H1 (cell line): ENCODE results near the gene TLR1. TPM values are rescaled to one million over a fixed set of nuclear protein-coding genes. Genes with fewer than 3 reads are reported as not detected.

ENCODE experiments used
- CTCF ChIA-PET: fragments of 300-600 bp; sonication (Branson Sonifier 250); formaldehyde crosslinking; loops from one replicate; lab custom pipeline; 2021; ENCODE audit not compliant: partially characterized antibody; lab: Charles Lee
- POLR2A ChIA-PET: fragments of 300-600 bp; sonication (Branson Sonifier 250); formaldehyde crosslinking; loops from one replicate; lab custom pipeline; 2021; ENCODE audit warnings: inconsistent platforms; ENCODE audit not compliant: partially characterized antibody; lab: Charles Lee
- DNase-seq, 2 experiments: peaks; one replicate each; pipeline versions ENCODE4 v3.0.0 to v3.0.0-alpha.2; 2010 to 2022; ENCODE audit warnings: low spot score in 2 of 2, low read depth in 1 of 2, mixed read lengths in 1 of 2
- FAIRE-seq: peaks from 2 replicates; lab custom pipeline; 2011; peaks lifted over from hg19 to GRCh38; lab: Jason Lieb, UNC
- H2AFZ ChIP-seq: 2 replicates; pipeline ENCODE4 v1.8.1; 2012; ENCODE audit warnings: low read length, inconsistent platforms
- H2AK5ac ChIP-seq: 2 replicates; pipeline ENCODE4 v1.6.1; 2013; ENCODE audit warnings: low read depth, low read length
- H2BK120ac ChIP-seq: replicated peaks from 2 replicates; pipeline ENCODE3; 2013; ENCODE audit warnings: low read depth, low read length, inconsistent platforms
- H2BK12ac ChIP-seq: 2 replicates; pipeline ENCODE4 v1.6.1; 2013; ENCODE audit warnings: low read depth, low read length
- H2BK15ac ChIP-seq: 2 replicates; pipeline ENCODE4 v1.6.1; 2013; ENCODE audit warnings: low read length
- H2BK20ac ChIP-seq: 2 replicates; pipeline ENCODE4 v1.6.1; 2013; ENCODE audit warnings: low read length
- H2BK5ac ChIP-seq: 2 replicates; pipeline ENCODE4 v1.6.1; 2013; ENCODE audit warnings: low read depth, low read length
- H3K14ac ChIP-seq: 2 replicates; pipeline ENCODE4 v1.6.1; 2013; ENCODE audit warnings: inconsistent platforms; ENCODE audit not compliant: insufficient read length
- H3K18ac ChIP-seq: 2 replicates; pipeline ENCODE4 v1.6.1; 2013; ENCODE audit warnings: low read length; ENCODE audit errors: extremely low read depth
- H3K23ac ChIP-seq: 2 replicates; pipeline ENCODE4 v1.6.1; 2013; ENCODE audit warnings: inconsistent platforms; ENCODE audit not compliant: insufficient read length
- H3K23me2 ChIP-seq: 2 replicates; pipeline ENCODE4 v1.6.1; 2013; ENCODE audit warnings: low read depth, low read length
- H3K27ac ChIP-seq: 2 replicates; pipeline ENCODE4 v1.6.1; 2011; ENCODE audit warnings: low read depth, low read length, inconsistent platforms
- H3K27me3 ChIP-seq, 4 experiments: replicated peaks in 1 of 4; 1 replicate in 1 of 4; 2 replicates in 3 of 4; pipeline versions ENCODE4 v1.6.1 to v1.8.1; 2011 to 2013; ENCODE audit warnings: low read length in 3 of 4, mild to moderate bottlenecking in 3 of 4, inconsistent platforms in 2 of 4, mixed read lengths in 2 of 4, moderate library complexity in 1 of 4; ENCODE audit not compliant: control insufficient read depth in 3 of 4, insufficient read depth in 3 of 4; ENCODE audit errors: extremely low read depth in 1 of 4
- H3K36me3 ChIP-seq, 4 experiments: 2 replicates each; pipeline versions ENCODE4 v1.6.1 to v1.8.1; 2011 to 2013; ENCODE audit warnings: mild to moderate bottlenecking in 4 of 4, low read length in 3 of 4, moderate library complexity in 2 of 4, control low read depth in 1 of 4, inconsistent platforms in 1 of 4; ENCODE audit not compliant: insufficient read depth in 4 of 4, control insufficient read depth in 2 of 4
- H3K4ac ChIP-seq: replicated peaks from 2 replicates; pipeline ENCODE3; 2013; ENCODE audit warnings: low read length, low read depth, mixed read lengths, inconsistent platforms; ENCODE audit not compliant: insufficient read length
- H3K4me1 ChIP-seq, 4 experiments: replicated peaks in 1 of 4; 1 replicate in 1 of 4; 2 replicates in 3 of 4; pipeline versions ENCODE4 v1.6.1 to v1.8.1; 2011 to 2013; ENCODE audit warnings: low read length in 3 of 4, inconsistent platforms in 2 of 4, mixed read lengths in 1 of 4; ENCODE audit not compliant: insufficient read depth in 4 of 4, control insufficient read depth in 3 of 4
- H3K4me2 ChIP-seq, 2 experiments: 2 replicates each; pipeline versions ENCODE4 v1.6.1 to v1.8.1; 2011 to 2013; ENCODE audit warnings: low read depth in 2 of 2, low read length in 2 of 2, control low read depth in 1 of 2, inconsistent platforms in 1 of 2, mild to moderate bottlenecking in 1 of 2; ENCODE audit not compliant: insufficient read depth in 1 of 2
- H3K4me3 ChIP-seq, 4 experiments: fragments of 200-600, 300-600 bp in 1 of 4; sonication (generic), shearing (Covaris generic), sonication (Bioruptor Twin) in 1 of 4; 2 replicates each; pipeline versions ENCODE4 v1.5.1 to v1.8.1; 2011 to 2016; ENCODE audit warnings: low read length in 4 of 4, low read depth in 3 of 4, control low read depth in 2 of 4, inconsistent platforms in 2 of 4, mild to moderate bottlenecking in 2 of 4, mixed read lengths in 1 of 4, moderate library complexity in 1 of 4; ENCODE audit not compliant: insufficient read depth in 2 of 4; ENCODE audit errors: extremely low read depth in 1 of 4
- H3K56ac ChIP-seq: replicated peaks from 2 replicates; pipeline ENCODE3; 2013; ENCODE audit warnings: low read depth, mild to moderate bottlenecking, mixed read lengths, low read length, inconsistent platforms; ENCODE audit not compliant: insufficient read length
- H3K79me1 ChIP-seq: 2 replicates; pipeline ENCODE4 v1.6.1; 2013; ENCODE audit warnings: low read depth, low read length, control low read depth
- H3K79me2 ChIP-seq, 2 experiments: 2 replicates each; pipeline versions ENCODE4 v1.6.1 to v1.8.1; 2012 to 2013; ENCODE audit warnings: low read length in 2 of 2, mild to moderate bottlenecking in 2 of 2, inconsistent platforms in 1 of 2; ENCODE audit not compliant: insufficient read depth in 2 of 2, control insufficient read depth in 1 of 2
- H3K9ac ChIP-seq, 4 experiments: replicated peaks in 1 of 4; 1 replicate in 1 of 4; 2 replicates in 3 of 4; pipeline versions ENCODE4 v1.6.1 to v1.8.1; 2011 to 2013; ENCODE audit warnings: low read depth in 3 of 4, low read length in 3 of 4, control low read depth in 2 of 4, mild to moderate bottlenecking in 2 of 4, moderate library complexity in 2 of 4, inconsistent platforms in 1 of 4; ENCODE audit errors: extremely low read depth in 1 of 4
- H3K9me3 ChIP-seq, 2 experiments: 2 replicates each; pipeline versions ENCODE4 v1.6.1 to v1.8.1; 2012 to 2013; ENCODE audit warnings: mild to moderate bottlenecking in 2 of 2, moderate library complexity in 2 of 2, control low read depth in 1 of 2, inconsistent platforms in 1 of 2, low read depth in 1 of 2, low read length in 1 of 2, mixed read lengths in 1 of 2; ENCODE audit not compliant: insufficient read depth in 2 of 2
- H4K20me1 ChIP-seq, 2 experiments: replicated peaks in 1 of 2; 2 replicates each; pipeline versions ENCODE3 to v1.8.1; 2011 to 2013; ENCODE audit warnings: inconsistent platforms in 2 of 2, low read length in 2 of 2, mild to moderate bottlenecking in 1 of 2; ENCODE audit not compliant: insufficient read depth in 2 of 2, control insufficient read depth in 1 of 2
- H4K5ac ChIP-seq: 2 replicates; pipeline ENCODE4 v1.6.1; 2013; ENCODE audit warnings: low read length, low read depth, mixed read lengths, inconsistent platforms; ENCODE audit not compliant: insufficient read length
- H4K8ac ChIP-seq: 2 replicates; pipeline ENCODE4 v1.8.0; 2013; ENCODE audit warnings: mild to moderate bottlenecking, moderate library complexity, low read length, inconsistent platforms; ENCODE audit not compliant: insufficient read depth; ENCODE audit errors: extremely low read depth
- H4K91ac ChIP-seq: replicated peaks from 2 replicates; pipeline ENCODE3; 2013; ENCODE audit warnings: low read length, mixed read lengths, inconsistent platforms; ENCODE audit not compliant: insufficient read length
- ASH2L ChIP-seq: fragments of 200-600, 300-600 bp; sonication (generic); IDR thresholded peaks from one replicate; pipeline ENCODE4 v1.7.1; 2017; ENCODE audit warnings: low read length
- BRCA1 ChIP-seq: IDR thresholded peaks from 2 replicates; pipeline ENCODE4 v1.6.1; 2012; ENCODE audit warnings: low read depth, low read length, improper control_type of control experiment
- CBX5 ChIP-seq: fragments of 300-800, 300-1000 bp; sonication (generic); IDR thresholded peaks from 2 replicates; pipeline ENCODE4 v1.7.1; 2016; ENCODE audit warnings: antibody characterized with exemption, low read length, low read depth
- CHD2 ChIP-seq: IDR thresholded peaks from 2 replicates; pipeline ENCODE4 v1.6.1; 2012; ENCODE audit warnings: low read length, improper control_type of control experiment
- CREB1 ChIP-seq: IDR thresholded peaks from 2 replicates; pipeline ENCODE4 v1.6.1; 2012; ENCODE audit warnings: inconsistent platforms
- GABPA ChIP-seq: IDR thresholded peaks from 2 replicates; pipeline ENCODE4 v1.6.1; 2011; ENCODE audit warnings: mild to moderate bottlenecking, low read length, moderate library complexity, borderline replicate concordance; ENCODE audit not compliant: insufficient read depth
- GTF2F1 ChIP-seq: IDR thresholded peaks from 2 replicates; pipeline ENCODE4 v1.6.1; 2012; ENCODE audit warnings: low read depth, low read length, improper control_type of control experiment, borderline replicate concordance
- HDAC2 ChIP-seq, 2 experiments: fragments of 300-600 bp in 1 of 2; sonication (generic) in 1 of 2; IDR thresholded peaks; 2 replicates each; pipeline ENCODE4 v1.6.1; 2011 to 2012; ENCODE audit warnings: low read depth in 2 of 2, low read length in 2 of 2, mild to moderate bottlenecking in 2 of 2, moderate library complexity in 2 of 2, borderline replicate concordance in 1 of 2, inconsistent platforms in 1 of 2
- KDM1A ChIP-seq: fragments of 200-600, 300-600 bp; sonication (generic); IDR thresholded peaks from 2 replicates; pipeline ENCODE4 v1.7.1; 2016; ENCODE audit warnings: mild to moderate bottlenecking, low read length, borderline replicate concordance
- POLR2A ChIP-seq, 2 experiments: IDR thresholded peaks; 1 replicate in 1 of 2; 2 replicates in 1 of 2; pipeline ENCODE4 v1.6.1; 2011; ENCODE audit warnings: low read depth in 2 of 2, low read length in 2 of 2, mild to moderate bottlenecking in 2 of 2; ENCODE audit errors: control extremely low read depth in 1 of 2
- RBBP5 ChIP-seq: IDR thresholded peaks from 2 replicates; pipeline ENCODE4 v1.7.1; 2012; ENCODE audit warnings: low read depth, mild to moderate bottlenecking, inconsistent platforms, low read length, moderate library complexity, borderline replicate concordance
- SIRT6 ChIP-seq: IDR thresholded peaks from one replicate; pipeline ENCODE4 v1.7.1; 2012; ENCODE audit warnings: low read length, inconsistent platforms
- TAF7 ChIP-seq: optimal IDR thresholded peaks from 2 replicates; pipeline ENCODE3; 2011; ENCODE audit warnings: low read depth, mild to moderate bottlenecking, inconsistent platforms, low read length, moderate library complexity, borderline replicate concordance
- WGBS, 2 experiments: shearing (Covaris generic) in 1 of 2; methylation state at CpG; one replicate each; pipeline versions ENCODE4 v1.1.6 to v1.1.7; 2013 to 2015; ENCODE audit warnings: low lambda C conversion rate in 2 of 2, mixed read lengths in 2 of 2, inconsistent platforms in 1 of 2, low coverage in 1 of 2, missing lambda C conversion rate in 1 of 2; ENCODE audit not compliant: insufficient replicate concordance in 2 of 2, insufficient coverage in 1 of 2, insufficient read length in 1 of 2; ENCODE audit errors: extremely low coverage in 1 of 2, missing lambda C conversion rate in 1 of 2; 5-methylcytosine and 5-hydroxymethylcytosine counted together
- polyA plus RNA-seq, 7 experiments: library from polyadenylated mRNA; depleted of rRNA in 3 of 7; stranded (reverse) in 5 of 7; unstranded in 2 of 7; fragments of >200 nt in 5 of 7; fragments of 200-250 nt in 2 of 7; gene quantifications; 1 replicate in 5 of 7; 2 replicates in 1 of 7; 4 replicates in 1 of 7; pipeline versions ENCODE4 v1.2.1 to v1.2.3, GENCODE V29; 2011 to 2013; ENCODE audit warnings: missing spikeins in 2 of 7, mixed read lengths in 2 of 7
- total RNA-seq: library from RNA; stranded (reverse); fragmentation: NEBNext Ultra II Directional; extraction: Animal tissue kit (Norgen Biotek cat#: 25700); gene quantifications from 2 replicates; pipeline ENCODE4 v1.2.1, GENCODE V29; 2021
- TF ChIP-seq, protein P1 (sequence below): IDR thresholded peaks from 2 replicates; pipeline ENCODE4 v1.6.1; 2011; ENCODE audit warnings: low read depth, mild to moderate bottlenecking, low read length; ENCODE audit not compliant: insufficient read depth

Gene TLR1
- total and polyA plus RNA-seq, 2 of the 8 experiments (the other 6 are each of a cell fraction or from before 2014, with no cell fraction given), result not detected

DNA sequence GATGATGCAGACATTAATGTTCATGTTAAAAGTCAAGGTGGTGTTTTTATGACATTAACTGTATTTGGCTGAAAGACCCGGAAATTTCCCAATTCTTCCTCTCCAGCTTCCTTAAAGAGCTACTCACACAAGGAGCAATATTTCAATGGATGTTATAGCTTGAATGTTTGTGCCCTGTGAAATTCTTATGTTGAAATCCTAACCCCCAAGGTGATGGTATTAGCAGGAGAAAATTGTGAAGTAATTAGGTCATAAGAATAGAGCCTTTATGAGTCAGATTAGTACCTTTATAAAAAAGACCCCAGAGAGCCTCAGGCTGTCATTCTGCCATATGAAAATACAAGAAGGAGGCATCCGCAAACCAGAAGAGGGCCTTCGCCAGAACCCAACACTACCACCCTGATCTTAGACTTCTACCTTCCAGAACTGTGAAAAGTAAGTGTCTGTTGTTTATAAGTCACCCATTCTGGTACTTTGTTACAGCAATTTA is 3.6 kb downstream of the TLR1 start:
- no peak for FAIRE-seq
- H3K14ac ChIP-seq, result no peak overlapping the region
- no peak overlapping the region for H3K9ac ChIP-seq
- no peak overlapping the region for H3K23ac ChIP-seq
- H2BK5ac ChIP-seq, result no peak overlapping the region
- ChIA-PET CTCF (interaction anchor here (1.0 to 1.5 kb wide), 4 partner anchors 18 to 44 kb away, joined by 3 read pairs; partner anchors contain the start of gene TLR10), POLR2A (no interaction called here)
- H3K4me2 ChIP-seq, result no peak overlapping the region
- no peaks in the 10 kb centered on the region for H3K27me3 ChIP-seq
- H2AFZ ChIP-seq, result no peak overlapping the region
- no peak overlapping the region for H4K5ac ChIP-seq
- no peak overlapping the region for H2AK5ac ChIP-seq
- H3K4me3 ChIP-seq, result no peak overlapping the region
- H3K56ac ChIP-seq, result no peak overlapping the region
- no peaks in the 10 kb centered on the region for H4K20me1 ChIP-seq
- H2BK20ac ChIP-seq, result no peak overlapping the region
- H3K27ac ChIP-seq, result no peak overlapping the region
- no peaks in the 10 kb centered on the region for H3K4me1 ChIP-seq
- no peak overlapping the region for H4K8ac ChIP-seq
- H3K79me1 ChIP-seq, result no peaks in the 10 kb centered on the region
- no peak overlapping the region for H2BK12ac ChIP-seq
- no peak overlapping the region for H2BK120ac ChIP-seq
- H3K36me3 ChIP-seq, result no peaks in the 10 kb centered on the region; a peak in 1 of 8 replicates
- no peak overlapping the region for H3K18ac ChIP-seq
- H3K79me2 ChIP-seq, result no peaks in the 10 kb centered on the region
- no peak overlapping the region for H2BK15ac ChIP-seq
- no peaks in the 10 kb centered on the region for H3K23me2 ChIP-seq
- no peak overlapping the region for H3K4ac ChIP-seq
- H4K91ac ChIP-seq, result no peak overlapping the region
- 92% methylated on average over 3 of the region's 3 CpGs; no CpG with 5 or more reads in 1 of the 2 experiments for WGBS, 2 experiments
- DNase-seq, result no peak
- peaks cover 9 to 12% of the 10 kb centered on the region in 2 experiments; a peak in 3 of 4 replicates for H3K9me3 ChIP-seq
- TF ChIP-seq ASH2L (no peak), TAF7 (no peak), SIRT6 (no peak), KDM1A (no peak), GABPA (no peak), GTF2F1 (no peak), BRCA1 (no peak), CREB1 (no peak), HDAC2 (IDR thresholded peaks at IDR 0.05; ENCODE audit: borderline replicate concordance in 1 of 2, low read depth in 2 of 2, low read length in 2 of 2) (no peak), CBX5 (no peak), POLR2A (IDR thresholded peaks at IDR 0.05; ENCODE audit: control extremely low read depth in 1 of 2, low read depth in 2 of 2, low read length in 2 of 2) (no peak), RBBP5 (no peak), CHD2 (no peak)
- TF ChIP-seq, protein P1, sequence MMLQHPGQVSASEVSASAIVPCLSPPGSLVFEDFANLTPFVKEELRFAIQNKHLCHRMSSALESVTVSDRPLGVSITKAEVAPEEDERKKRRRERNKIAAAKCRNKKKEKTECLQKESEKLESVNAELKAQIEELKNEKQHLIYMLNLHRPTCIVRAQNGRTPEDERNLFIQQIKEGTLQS, result no peak
